Fibroblast of the conjunctiva (primary cell): ENCODE data around the gene UGT2B10.
"Not testable (repeated sequence)": the region's sequence is repeated elsewhere in the genome, so short reads cannot be mapped to it uniquely, and the experiment has no call there.

Experiments
- DNase-seq: peaks from one replicate; pipeline ENCODE4 v3.0.0-alpha.2; 2010; ENCODE audit warnings: low read depth

Gene UGT2B10

DNA sequence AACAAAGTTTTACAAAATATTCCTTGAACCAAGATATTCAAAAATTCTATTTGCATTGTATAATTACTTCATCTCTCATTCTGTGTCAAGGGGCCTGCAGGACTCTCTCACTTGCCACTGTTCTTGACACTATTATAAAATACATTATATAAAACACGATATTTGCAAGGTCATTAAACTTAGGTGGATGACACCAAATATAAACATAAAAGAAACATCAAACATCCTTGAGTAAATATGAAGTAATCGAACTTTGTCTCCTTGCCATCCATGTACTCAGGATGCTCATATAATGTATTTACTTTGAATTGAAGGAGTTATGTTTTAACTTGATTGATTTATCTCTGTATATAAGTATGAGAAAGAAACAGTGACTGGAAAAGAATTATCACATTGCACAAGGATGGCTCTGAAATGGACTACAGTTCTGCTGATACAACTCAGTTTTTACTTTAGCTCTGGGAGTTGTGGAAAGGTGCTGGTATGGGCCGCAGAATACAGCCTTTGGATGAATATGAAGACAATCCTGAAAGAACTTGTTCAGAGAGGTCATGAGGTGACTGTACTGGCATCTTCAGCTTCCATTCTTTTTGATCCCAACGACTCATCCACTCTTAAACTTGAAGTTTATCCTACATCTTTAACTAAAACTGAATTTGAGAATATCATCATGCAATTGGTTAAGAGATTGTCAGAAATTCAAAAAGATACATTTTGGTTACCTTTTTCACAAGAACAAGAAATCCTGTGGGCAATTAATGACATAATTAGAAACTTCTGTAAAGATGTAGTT is at the start of gene UGT2B10:
UGT2B10 (plus strand) TSS at position 378 of the 793 bp plus-strand sequence; CDS start at position 404, 26 bp downstream.
- DNase-seq, result not testable (repeated sequence)

DNA sequence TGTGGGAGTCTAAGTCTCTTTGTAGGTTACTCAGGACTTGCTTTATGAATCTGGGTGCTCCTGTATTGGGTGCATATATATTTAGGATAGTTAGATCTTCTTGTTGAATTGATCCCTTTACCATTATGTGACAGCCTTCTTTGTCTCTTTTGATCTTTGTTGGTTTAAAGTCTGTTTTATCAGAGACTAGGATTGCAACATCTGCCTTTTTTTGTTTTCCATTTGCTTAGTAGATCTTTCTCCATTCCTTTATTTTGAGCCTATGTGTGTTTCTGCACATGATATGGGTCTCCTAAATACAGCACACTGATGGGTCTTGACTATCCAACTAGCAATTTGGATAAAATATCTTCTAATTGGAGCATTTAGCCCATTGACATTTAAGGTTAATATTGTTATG is 44.0 kb upstream of the UGT2B10 start:
- not testable (repeated sequence) for DNase-seq

DNA sequence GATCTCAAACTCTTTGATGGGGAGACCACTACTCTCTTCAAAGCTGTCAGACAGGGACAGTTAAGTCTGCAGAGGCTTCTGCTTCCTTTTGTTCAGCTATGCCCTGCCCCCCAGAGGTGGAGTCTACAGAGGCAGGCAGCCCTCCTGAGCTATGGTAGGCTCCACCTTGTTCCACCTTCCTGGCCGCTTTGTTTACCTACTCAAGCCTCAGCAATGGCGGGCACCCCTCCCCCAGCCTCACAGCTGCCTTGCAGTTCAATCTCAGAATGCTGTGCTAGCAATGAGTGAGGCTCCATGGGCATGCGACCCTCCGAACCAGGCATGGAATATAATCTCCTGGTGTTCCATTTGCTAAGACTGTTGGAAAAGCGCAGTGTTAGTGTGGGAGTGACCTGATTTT is 42.1 kb upstream of the UGT2B10 start:
- no peak for DNase-seq

DNA sequence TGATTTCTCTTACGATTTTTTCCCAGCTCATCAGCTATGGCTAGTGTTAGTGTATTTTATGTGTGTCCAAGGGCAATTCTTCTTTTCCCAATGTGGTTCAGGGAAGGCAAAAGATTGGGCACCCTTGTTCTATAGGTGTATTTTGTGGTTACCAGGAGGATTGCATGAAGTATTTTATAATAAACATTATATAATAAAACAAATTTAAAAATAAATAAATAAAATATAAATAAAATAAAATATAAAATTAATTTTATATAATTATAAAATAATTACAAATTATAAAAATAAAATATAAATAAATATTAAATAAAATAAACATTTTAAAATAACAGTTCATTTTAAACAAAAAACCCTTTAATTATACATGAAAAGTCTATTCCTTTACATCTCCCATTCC is 35.6 kb upstream of the UGT2B10 start:
- DNase-seq, result no peak

DNA sequence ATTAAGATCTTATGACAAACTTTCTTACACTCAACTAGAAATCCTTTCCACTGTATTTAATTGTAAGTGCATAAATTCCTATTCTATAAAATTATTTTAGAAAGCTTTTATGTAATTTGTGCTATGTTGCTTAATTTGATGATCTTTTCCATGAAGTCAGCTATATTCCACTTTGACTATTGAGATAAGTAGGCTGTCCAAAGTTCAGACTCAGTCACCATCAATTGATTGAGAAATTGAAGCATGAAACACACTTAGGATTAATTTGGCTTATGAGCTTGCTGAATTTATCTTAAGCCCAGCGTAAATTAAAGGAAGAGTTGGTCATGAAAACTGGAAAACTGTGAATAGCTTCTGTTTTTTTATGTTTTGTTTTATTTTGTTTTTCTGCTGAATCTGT is 18.7 kb upstream of the UGT2B10 start:
- no peak for DNase-seq

DNA sequence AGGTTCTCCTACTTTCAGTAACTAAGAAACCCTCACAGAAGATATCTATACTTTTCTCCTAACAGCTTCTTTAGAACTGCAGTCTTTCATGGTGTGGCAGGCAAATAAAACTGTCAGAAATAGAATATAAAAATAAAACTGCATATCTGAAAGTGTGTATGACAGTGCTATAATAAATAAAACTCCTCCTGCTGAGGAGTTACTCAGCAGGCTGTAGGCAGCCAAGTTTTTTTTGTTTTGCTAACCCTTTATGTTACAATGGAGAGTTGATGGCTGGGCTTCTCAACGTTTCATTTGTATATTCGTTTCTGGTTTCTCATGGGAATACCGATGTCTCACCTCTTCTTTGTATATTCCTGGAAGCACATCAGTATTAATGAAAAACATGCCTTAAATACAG is 18.2 kb upstream of the UGT2B10 start:
- DNase-seq, result no peak

DNA sequence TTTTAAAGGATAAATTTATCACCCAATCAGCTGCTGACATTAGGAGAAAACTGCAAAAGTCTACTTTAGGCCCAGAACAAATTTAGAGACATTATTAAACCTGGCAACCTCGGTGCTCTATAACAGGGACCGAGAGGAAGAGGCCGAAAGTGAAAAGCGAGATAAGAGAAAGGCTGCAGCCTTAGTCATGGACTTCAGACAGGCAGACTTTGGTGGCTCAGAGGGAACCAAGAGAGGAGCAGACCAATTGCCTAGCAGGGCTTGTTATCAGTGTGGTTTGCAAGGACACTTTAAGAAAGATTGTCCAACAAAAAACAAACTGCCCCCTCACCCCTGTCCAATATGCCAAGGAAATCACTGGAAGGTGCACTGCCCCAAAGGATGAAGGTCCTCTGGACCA is 12.8 kb upstream of the UGT2B10 start:
- no peak for DNase-seq

DNA sequence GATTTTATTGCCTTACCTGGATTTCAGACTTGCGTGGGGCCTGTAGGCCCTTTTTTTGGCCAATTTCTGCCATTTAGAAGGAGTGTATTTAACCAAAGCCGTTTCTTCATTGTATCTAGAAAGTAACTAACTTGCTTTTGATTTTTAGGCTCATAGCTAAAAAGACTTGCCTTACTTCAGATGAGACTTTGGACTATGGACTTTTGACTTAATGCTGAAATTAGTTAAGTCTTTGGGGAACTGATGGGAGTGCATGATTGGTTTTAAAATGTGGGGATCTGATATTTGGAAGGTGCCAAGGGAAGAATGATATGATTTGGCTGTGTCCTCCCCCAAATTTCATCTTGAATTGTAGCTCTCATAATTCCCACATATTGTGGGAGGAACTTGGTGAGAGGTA is 7.7 kb upstream of the UGT2B10 start:
- DNase-seq, result no peak

DNA sequence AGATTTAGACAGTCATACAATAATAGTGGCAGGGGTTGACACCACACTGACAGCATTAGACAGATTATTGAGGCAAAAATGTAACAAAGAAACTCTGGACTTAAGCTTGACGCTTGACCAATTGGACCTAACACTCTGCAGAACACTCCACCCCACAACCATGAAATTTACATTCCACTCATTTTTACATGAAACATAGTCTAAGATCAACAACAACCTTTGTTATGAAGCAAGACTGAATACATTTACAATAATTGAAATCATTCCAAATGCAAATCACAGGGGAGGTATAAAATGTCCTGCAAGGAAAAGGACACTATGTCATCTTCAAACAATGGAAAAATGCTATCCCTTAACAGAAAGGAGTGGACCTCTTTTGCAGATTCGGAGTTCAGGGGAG is 4.9 kb upstream of the UGT2B10 start:
- no peak for DNase-seq

DNA sequence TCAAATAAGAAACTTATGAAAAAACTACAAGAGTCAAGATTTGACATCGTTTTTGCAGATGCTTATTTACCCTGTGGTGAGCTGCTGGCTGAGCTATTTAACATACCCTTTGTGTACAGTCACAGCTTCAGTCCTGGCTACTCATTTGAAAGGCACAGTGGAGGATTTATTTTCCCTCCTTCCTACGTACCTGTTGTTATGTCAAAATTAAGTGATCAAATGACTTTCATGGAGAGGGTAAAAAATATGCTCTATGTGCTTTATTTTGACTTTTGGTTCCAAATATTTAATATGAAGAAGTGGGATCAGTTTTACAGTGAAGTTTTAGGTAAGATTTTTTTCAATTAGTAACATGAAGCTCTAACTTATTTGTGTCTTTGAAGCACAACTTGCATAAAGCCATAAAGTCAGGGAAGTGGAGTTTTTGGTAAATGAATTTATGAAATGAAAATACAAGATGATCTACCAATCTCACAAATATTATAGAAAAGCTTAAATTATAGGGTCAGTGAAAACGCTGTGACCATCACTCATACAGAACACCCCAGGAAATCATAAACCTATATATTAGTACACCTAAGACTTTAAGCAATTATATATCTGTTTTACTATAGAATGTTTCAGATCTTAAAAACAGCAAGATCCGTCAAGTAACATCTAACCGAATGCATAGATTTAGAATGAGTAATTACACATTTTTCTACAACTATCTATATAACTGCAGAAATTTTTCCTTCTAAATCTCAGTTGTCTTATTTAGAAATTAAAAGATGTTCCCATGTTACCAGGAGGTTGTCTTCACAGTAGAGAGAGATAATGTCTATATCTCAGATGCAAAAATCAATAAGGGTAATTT is 844 bp downstream of the UGT2B10 start:
- not testable (repeated sequence) for DNase-seq

DNA sequence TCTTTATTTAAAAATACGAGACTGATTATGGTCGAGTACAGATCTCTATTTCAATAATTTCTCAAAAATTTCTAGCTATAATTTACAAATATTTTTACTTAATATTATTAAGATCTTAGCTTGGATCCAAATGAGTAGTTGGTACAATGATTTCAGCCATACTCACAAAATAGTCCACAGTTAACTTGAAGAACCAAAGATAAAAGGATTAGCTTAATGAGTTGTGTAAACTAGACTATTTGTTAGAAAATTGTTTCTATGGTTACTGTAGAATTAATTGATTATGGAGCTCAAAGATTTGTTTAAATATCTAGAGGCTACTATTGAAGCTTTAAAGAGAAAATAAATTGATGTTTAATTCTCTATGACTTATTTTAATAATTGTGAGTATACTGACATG is 1.6 kb downstream of the UGT2B10 start:
- DNase-seq, result no peak

DNA sequence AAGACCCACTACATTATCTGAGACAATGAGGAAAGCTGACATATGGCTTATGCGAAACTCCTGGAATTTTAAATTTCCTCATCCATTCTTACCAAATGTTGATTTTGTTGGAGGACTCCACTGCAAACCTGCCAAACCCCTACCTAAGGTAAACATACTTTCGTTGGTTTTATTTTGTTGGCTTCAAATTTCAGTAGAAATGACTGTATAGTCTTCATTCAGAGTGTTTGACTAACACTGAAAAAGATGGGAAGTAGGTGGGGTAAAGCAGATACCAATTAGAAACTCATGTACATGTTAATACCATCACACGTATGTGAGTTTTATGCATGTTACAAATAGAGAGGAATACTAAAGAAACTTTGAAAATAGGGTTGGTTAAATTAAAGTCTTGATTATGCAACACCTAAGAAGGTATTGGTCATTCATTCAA is 2.3 kb downstream of the UGT2B10 start:
- not testable (repeated sequence) for DNase-seq

DNA sequence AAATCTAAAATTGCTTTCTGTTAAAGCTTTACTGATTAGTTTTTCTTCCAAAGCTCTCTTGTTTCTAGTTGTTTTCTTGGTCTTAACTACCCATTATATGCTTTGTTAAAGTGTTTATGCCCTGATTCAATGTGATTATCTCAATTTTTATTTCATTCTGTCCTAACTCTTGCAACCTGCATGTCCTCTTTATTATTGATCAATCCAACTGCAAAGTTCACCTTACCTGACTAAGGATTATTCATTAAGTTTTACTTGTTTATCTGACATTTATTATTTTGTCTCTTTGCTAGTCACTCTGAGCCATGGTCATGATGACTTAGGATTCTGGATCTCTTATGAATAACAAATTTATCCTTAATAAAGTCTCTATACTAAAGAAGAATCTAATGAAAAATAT is 15.8 kb downstream of the UGT2B10 start:
- DNase-seq, result no peak

DNA sequence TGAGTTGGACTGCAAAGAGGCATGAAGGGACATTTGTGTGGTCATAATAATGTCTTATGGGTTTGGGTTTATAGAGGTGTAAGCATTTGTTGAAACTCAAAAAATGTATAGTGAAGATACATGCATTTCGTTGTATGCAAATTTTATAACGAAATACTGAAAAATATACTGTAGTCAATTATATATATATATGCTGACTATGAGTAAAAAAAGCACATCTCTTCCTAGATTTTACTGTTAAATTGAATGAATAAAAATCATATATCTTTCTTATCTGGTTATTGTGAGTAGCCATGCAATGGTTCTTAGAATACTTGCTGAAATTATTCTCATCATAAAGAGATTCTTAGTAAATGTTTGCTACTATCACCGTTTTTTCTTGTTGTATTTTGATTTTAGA is 34.5 kb downstream of the UGT2B10 start:
- DNase-seq, result no peak

DNA sequence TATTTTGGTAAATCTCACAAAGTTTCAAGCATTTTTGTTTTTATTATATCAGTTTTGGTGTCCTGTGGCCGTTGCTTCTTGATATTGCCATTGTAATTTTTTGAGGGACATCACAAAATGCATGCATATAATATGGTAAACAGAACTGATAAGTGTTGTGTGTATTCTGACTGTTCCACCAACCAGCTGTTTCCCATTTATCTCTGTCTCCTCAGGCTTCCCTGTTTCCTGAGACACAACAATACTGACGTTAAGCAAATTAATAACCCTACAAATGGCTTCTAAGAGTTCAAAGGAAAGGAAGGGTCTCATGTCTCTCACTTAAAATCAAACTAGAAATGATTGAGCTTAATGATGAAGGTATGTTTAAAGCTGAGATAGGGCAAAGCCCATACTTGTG is 40.0 kb downstream of the UGT2B10 start:
- DNase-seq, result no peak

DNA sequence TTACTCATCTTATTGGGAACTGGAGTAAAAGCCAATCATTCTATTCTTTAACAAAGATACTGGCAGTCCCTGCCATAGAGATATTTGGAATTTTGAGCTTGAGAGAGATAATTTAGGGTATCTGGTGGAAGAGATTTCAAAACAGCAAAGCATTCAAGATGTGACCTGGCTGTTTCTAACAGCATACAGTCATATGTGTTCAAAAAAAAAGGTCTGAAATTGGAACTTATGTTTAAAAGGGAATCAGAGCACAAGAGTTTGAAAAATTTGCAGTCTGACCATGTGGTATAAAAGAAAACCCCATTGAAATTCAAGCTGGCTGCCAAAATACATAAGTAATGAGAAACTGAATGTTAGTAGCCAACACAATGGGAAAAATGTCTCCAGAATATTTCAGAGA is 42.2 kb downstream of the UGT2B10 start:
- DNase-seq, result no peak

DNA sequence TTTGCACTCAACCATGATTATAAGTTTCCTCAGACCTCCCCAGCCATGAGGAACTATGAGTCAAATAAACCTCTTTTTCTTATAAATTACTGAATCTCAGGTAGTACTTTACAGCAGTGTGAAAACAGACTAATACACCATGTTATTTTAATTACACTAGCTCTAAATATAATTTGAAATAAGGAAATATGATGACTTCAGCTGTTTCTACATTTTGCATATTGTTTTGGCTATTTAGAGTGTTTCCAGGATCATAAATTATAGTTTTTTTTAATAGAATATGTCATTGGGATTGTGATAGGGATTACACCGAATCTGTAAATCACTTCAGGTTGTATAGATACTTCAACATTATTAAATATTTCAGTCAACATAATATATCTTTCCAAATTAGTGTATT is 43.9 kb downstream of the UGT2B10 start:
- no peak for DNase-seq

DNA sequence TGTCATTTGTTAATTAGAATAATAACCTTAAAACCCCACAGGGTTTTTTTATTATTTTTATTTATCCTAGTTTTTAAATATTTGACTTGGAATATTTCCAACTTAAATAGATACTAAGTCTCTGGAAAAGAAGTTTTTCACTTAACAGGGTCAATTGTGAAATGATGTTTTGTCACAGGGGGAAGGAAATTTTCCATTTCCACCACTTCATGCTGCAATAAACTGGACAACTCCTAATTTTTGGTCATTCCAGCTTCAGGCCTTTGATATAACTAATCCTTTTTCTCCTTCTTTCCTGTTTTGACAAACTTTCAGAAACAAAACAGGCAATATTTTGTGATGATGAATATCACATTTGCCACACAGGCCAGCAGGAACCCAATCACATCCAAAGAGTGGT is 45.3 kb downstream of the UGT2B10 start:
- DNase-seq, result no peak

DNA sequence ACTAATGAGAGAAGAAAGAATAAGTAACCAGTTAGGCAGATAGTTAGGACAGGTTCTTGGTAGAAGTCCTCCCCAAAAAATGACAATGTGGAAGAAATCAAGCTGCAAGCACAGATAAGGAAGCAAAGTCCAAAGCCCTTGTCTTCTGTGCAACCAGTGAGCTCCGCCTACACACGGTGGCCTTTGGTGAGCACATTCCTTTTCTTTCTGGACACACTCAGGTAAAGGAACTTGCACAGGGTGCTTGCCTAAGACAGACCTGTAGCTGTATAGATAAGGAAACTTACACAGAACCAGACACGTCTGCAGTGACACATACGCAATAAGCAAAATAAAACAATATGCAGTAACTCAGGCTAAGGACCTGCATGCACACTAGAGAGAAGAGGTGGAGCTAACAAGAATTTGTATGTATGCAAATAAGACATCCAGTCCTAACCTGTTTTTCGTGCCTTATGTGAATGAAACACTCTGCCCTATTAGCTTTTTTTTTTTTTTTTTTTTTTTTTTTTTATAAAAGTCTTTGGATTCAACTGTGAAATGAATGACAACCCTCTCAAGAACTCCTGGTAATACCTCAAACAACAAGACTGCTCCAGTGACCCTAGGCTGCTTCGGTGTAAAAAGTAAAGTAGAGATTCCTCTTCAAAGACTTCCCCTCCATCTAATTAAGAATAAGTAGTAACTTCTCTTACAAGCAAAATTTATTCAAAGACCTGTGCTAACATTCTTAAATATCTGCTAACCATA is 48.8 kb downstream of the UGT2B10 start:
- DNase-seq, result no peak

DNA sequence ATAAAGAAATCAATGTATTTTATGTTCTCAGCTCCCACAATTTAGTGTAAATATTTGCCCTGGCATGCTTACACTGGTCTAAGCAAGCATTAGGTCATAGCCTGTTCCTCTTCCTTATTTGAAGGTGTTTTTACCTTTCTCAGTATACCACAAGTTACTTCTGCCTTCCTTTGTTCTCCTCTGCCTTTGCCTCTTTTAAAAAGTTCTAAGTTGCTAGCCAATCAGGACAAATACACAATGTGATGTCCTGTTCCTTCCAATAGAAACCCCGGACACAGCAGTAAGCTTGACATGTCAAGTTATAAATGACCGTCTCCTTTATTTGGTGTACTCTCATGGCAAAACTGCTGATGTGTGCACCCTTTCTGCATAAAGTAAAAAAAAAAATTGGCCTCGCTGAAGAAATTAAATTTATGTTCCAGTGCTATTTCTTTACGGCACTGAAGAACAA is 49.4 kb downstream of the UGT2B10 start:
- DNase-seq, result no peak

DNA sequence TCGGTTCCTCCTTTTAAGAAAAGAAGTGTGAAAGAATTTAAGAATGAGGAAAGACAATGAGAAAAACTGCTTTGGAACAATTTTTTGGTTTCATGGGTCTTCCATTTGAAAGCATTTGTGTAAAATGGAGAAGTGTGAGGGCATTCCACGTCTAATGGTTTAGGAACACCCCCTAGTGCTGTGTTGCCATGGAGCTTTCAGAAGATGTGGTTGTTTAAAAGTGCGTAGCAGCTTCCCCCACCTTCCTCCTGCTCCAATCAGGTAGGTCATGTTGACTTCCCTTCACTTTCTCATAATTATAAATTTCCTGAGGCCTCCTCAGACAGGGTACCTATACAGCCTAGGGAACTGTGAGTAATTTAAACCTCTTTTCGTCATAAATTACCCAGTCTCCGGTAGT is 50.0 kb downstream of the UGT2B10 start:
- no peak for DNase-seq

DNA sequence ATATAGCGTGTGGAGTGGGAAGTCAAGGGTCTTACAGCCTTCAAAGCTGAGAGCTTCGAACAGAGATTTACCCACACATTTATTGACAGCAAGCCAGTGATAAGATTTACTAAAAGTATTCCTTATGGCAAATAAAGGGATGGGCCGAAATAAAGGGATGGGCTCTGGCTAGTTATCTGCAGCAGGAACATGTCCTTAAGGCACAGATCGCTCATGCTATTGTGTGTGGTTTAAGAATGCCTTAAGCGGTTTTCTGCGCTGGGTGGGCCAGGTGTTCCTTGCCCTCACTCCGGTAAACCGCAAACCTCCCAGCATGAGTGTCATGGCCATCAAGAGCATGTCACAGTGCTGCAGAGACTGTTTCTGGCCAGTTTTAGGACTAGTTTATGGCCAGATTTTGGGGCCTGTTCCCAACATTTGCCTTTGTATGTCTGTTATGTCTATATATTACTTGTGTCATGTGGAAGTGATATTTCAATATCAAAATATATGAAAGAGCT is 53.5 kb downstream of the UGT2B10 start:
- no peak for DNase-seq
